Measurements from ENCODE around the gene GPR4. TPM values are rescaled to one million over a fixed set of nuclear protein-coding genes. Genes with fewer than 3 reads are reported as not detected.
A peak's percentile ranks its signal among the peaks of the same experiment; 100 is the strongest.
"Not testable (repeated sequence)": the region's sequence is repeated elsewhere in the genome, so short reads cannot be mapped to it uniquely, and the experiment has no call there.

Gene GPR4
- total RNA-seq (2014; rRNA removed; shearing (Covaris generic)): 0.03 and 0.10 TPM in 2 replicates
- 0.21 and 0.53 TPM in 2 replicates for polyA plus RNA-seq (2015; cell fraction: cytosol; rRNA removed)
- polyA plus RNA-seq (2015; cell fraction: nucleus; rRNA removed): 0.18 and 0.88 TPM in 2 replicates

DNA sequence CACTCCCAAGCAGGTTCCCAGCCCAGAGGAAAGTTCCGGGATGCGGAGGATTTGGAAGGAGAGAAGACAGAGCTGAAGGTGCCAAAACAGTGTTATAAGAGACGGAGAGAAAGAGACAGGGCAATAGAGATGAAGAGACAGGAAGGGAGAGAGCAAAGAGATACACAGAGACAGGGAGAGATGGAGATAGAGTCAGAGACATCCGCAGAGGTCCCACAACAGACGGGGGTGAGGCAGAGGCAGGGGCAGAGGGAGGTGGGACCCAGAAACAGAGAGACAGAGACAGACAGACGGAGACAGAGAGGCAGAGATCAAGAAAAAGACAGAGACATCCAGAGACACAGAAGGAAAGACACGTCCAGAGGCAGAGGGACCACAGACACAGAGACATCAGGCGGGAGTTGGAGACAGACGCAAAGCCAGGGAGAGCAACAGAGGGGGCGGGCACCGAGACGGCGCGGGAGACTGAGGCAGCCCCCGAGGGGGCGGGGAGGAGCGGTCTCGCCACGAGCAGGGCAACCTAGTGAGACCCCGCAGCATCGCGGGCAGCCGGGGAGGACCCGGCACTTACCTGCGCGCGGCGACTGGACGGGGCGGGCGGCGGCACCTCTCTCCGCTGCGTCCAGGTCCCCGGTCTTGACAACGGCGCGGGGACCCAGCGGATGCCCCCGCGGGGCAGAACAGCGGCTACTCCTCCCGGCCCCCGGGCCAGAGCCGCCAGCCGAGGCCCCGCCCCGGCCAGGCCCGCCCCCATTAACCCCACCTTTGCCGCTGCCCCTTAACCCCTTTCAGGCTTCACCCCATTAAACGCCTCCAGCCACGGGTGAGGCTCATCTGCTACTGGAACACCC lies at the start of gene GPR4:
Gene GPR4, minus strand, starts transcription at position 689 of the 851 bp plus-strand sequence. CDS start 10,346 bp downstream, outside the sequence.
- DNase-seq (ENCODE audit: low read depth): no peak

DNA sequence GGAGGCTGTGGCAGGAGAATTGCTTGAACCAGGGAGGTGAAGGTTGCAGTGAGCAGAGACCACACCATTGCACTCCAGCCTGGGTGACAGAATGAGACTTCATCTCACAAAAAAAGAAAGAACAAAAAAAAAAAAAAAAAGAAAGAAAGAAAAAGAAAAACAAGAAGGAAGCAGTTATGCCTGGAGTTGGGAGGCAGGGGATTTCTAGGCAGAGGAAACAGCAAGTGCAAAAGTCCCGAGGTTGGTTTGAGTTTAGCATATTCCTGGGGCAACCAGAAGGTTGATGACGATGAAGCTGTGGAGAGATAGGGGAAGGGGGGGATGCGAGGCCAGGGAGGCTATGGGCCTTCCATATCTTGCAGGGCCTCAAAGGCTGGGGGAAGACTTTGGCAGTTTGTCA lies 48.7 kb upstream of the GPR4 start:
- DNase-seq (ENCODE audit: low read depth): no peak

DNA sequence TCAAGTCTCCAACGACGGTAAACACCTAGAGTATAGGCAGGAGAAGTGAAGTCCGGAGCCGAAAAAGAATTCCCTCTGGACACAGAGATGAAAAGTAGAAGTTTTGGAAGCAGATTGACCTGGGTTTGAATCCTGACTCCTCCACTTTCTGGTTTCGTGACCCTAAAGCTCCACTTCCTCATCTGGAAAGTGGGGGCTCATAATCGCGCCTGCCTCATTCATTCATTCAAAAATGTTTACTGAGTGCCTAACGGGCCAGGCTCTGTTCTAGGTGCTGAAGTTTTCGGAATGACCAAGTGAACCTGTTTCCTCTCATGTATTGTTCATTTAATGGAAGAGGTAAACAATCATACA lies 44.3 kb upstream of the GPR4 start:
- no peak for DNase-seq (ENCODE audit: low read depth)

DNA sequence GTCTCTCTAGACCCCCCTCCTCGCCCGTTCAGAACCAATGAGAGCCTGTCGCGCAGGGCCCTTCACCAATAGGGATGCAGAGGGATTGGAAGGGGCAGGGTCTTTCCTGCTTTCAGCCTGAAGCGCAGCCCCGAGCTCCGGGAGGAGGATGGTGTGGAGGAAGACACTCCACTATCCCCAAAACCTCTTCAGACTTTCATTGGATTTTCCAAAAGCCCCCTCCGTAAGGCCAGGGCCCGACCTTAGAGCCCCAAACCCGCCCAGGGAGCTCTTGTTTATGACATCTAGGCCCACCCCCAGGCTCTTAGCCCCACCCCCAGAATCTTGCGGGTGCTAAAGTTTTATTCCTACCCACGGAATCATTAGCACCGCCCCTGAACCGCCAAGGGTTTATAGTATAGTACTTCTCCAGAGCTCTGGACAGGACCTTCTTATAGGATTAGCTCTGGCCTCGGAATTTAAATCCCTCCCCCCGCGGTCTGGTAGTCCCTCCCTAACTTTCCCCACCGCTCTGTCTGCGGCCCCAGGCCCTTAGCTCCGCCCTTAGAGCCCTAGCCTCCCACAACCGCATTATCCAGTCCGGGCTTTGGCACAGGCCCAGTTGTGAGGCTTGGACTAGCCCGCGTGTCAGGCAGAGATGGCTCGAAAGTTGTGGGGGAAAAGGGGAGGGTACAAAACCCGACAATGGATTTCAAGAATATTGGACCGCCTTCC lies 43.8 kb upstream of the GPR4 start:
- DNase-seq (ENCODE audit: low read depth): peak; percentile 77

DNA sequence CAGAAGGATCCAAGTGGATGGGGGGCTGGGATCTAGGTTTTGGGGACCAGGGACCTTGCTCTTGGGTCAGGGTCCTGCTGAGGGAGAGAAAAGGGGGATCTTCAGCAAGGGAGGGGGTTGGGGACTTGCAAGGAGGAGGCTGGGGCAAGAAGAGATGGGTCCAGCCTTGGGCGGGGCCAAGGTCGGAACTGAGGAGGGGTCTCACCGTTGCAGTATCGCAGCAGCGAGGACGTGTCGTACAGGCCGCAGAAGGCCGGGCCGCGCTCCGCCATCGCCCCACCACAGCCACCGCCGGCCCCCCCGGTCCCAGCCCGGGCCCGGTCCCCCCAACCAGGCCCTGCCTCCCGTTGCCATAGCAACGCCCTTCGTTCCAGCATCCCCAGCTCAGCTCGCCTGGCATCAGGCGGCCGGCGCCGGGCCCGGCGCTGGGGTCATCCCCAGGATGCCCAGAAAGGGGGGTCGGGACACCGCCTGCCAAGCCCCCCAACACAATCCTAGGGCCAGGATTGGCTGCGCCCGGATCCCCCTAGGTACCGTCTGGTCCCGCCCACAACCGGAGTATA lies 43.1 kb upstream of the GPR4 start:
- DNase-seq (ENCODE audit: low read depth): no peak

DNA sequence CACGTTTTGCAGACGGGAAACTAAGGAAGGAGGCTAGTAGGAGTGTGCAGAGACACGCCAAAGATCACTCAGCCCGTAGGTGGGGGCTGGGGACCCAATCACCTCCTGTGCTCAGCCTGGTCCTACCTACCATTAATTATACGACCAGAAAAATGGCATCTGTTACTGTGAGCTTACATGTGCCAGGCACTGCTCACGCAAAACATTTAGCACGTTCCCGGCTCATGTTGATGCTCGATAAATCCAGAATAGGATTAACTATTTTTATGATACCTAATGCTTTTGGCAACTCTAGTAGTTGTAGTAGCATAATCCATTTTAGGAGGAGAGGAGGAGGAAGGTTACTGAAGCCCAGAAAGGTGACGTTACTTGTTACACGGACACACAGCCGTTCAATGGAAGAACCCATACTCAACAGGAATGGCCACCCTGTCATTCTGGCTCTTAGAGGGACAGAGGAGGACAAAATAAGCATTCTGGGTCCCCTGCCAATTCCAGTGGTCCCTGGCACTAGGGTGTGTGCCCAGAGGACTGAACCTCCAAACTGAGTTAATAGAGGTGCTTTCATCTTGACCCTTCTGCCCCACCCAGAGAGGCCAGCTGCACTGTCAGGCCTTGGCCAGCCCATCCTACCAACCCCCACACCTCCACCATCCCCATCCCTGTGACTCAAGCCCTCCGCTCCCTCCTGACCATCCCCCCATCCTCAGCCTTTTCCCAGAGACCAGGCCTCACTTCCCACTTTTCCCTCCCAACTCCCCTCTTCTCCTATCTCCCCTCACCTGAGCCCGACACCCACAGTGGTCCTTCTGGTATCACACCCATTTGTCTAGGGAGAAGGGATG lies 42.1 kb upstream of the GPR4 start:
- DNase-seq (ENCODE audit: low read depth): no peak

DNA sequence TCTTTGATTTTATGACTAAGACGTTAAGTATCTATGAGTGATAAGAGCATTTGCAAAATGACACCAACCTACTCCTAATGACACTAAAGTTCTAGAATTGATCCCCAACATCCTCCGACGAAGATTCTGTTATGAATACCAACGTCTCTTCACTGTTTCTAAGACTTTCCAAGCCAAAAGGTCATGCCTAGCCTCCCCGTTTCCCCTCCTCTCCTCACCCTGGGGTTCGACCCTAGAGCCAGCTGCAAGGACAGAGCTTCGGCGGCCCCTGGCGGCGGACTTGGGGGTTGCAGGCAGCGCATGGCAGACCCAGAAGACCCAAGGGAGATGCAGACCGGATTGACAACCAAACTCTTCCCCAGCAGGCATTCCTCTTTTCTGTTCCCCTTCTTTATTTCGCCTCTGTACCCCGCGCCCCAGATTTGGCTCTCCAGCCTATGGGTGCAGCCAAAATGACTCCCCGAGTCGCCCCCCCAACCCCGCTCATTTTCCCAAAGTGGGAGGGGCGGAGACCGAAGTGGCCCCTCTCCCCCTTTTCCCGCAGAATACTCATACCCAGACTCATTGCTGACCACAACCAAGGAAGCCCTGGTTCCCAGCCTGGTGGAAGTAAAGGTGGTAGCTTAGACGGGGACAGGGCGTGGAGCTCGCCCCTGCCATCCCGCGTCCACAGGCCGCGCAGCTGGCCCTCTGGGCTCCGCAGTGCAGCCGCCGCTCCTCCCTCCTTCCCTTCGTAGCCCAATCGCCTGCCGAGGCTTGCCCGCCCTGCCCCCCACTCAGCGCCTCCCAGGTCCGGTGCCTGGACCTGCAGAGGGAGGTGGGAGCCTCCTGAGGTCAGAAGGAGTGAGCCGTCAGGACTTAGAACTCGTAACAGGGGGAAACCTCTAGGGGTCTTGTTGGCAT lies 41.3 kb upstream of the GPR4 start:
- DNase-seq (ENCODE audit: low read depth): peak; percentile 82

DNA sequence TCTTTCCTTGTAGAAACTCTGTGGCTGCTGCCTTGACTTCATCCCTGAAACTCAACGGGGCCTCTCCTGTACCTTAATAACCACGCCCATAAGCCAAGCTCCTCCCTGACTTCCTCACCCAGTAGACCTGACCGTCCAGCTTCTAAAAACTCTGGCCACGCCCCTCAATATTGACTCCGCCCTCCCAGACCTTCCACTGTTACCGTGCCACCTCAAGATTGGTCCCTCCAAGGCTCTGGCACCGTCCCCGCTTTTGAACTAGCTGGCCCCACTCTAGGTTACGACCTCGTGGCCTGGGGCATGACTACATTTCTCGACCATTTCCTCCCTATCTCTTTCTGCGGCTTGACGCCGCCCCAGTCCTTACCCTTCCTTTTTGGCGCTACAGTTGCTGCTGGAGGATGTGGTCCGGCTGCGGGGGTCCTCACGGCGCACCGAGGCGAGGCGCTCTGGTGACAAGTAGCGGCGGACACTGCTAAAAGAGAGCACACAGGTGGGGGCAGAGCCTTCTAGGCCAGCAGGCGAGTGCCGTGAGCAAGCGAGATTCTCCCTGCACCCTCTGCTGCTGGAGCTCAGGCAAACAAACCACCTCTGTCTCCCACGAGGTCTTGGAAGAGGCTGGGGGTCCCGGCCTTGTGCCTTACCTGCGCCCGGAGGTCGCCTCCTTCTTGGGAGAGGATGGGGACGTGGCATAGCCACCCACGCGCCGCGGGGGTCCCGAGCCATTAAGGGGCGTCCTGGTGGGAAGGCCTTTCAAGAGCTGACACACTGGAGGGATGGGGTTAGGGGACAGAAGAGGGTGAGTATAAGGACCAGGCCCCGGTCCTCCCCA lies 39.5 kb upstream of the GPR4 start:
- peak; percentile 94 for DNase-seq (ENCODE audit: low read depth)

DNA sequence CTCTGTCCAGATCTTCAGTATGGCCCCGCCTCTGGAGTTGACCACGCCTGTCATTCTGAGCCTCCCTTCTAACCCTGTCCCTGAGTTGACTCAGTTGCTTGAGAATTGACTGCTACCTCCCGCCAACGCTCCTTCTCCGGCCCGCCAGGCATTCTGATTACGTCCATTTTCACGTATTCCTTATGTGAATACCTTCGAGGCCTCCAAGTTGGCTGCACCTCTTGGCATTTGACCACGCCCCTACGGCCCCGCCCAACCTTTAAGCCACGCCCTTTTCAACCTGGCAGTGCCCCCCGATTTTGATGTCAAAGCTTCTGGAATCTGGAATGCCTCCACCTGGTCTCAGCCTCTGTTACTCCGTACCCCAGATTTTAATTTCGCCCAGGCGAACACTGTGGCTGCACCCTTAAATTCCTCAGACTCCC lies 38.8 kb upstream of the GPR4 start:
- DNase-seq (ENCODE audit: low read depth): no peak

DNA sequence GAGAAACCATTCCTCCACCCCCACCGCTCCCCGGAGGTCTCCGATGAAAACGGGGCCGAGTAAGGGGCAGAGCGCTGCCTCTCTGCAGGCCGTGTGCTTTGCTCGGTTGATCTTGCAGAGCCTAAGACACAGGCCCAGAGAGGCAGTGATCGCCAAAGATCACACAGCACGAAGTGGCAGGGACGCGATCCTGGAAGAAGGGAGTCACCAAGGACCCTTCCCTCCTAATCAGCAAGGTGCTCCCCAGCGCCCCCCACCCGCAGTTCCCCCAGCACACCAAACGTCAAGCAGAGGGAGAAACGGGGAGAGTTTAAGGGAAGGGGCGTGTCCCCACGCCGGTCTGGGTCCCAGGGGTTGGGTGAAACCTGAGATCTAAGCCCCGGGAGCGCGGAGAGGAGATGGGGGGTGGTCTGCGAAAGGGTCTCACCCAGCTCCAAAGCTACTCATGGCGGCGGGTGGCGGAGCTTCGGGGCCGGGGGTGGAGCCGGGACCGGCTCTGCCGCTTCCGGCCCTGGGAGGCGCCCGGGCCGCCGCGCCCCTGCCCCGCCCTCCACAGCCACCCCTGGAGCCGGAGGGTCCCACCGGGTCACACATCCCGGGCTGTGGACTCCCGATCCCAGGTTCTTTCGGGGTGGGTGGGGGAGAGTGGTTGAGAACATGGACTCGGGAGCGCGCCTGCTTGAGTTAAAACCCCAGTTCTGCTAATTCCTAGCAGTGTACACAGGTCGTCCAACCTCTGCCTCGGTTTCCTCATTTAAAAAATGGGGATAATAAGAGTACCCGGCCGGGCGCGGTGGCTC lies 37.1 kb upstream of the GPR4 start, which contains the start of gene EML2:
Gene EML2, minus strand, starts transcription at position 468 of the 800 bp plus-strand sequence. Its CDS starts 21 bp downstream, at position 447.
- DNase-seq (ENCODE audit: low read depth): no peak

DNA sequence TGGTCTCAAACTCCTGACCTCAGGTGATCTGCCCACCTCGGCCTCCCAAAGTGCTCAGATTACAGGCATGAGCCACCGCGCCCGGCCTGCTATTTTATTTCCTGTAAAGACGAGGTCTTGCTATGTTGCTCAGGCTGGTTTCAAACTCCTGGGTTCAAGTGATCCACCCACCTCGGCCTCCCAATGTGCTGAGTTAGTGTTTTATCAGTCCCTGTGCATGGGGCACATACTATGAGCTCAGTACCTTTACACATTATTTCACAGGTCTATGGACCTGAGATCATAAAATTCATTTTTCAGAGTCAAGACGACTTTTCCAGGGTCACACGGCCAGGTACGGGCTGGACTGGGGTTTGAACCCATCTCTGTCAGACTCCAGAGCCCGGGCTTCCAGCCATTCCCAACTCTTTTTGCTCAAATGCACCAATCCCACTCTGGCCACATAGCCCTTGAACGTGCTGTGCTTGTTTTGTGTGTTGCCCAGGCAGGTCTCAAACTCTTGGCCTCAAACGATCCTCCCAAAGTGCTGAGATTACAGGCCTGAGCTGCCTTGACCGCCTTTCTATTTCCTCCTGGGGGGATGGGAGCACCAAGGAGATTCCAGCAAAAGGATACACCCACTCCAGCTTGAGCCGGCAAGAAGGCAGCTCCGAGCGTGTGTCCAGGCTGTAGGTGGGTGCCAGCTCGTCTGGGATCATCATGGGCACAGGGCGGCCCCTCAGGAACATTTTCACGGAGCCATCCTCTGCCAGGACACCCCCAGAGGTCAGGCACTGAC lies 36.1 kb upstream of the GPR4 start:
- peak; percentile 28 for DNase-seq (ENCODE audit: low read depth)

DNA sequence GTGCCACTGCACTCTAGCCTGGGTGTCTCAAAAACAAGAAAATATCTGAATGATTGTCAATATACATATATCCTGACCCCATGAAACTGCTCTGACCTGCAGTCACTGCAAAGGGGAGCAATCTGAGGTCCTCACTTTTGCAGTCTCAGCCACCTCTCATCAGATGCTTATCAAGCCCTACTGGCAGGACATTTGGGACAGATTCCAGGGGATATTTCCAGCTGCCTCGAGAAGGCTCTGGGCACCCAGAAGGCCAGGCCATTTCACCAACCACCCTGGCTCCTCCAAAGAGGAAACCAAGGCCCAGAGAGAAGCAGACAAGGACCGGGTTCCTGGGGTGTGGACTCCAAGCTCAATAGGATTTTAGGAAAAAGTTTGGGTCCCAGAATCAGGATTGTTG lies 34.9 kb upstream of the GPR4 start:
- DNase-seq (ENCODE audit: low read depth): no peak

DNA sequence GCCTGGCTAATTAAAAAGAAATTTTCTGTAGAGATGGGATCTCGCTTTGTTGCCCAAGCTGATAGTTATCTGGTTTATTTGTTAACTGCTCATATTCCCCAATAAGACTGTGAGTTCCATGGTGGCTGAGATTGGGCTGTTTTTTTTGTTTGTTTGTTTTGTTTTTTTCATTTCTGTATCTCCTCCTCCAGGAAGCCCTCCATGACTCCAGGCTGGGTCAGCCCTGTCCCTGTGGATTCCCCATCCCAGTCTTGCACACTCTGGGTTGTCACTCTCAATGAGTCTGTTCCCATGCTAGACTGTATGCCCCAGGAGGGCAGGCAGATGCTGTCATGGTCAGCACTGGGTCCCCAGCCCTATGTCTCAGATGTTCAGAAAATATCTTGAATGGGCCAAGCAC lies 34.3 kb upstream of the GPR4 start:
- no peak for DNase-seq (ENCODE audit: low read depth)

DNA sequence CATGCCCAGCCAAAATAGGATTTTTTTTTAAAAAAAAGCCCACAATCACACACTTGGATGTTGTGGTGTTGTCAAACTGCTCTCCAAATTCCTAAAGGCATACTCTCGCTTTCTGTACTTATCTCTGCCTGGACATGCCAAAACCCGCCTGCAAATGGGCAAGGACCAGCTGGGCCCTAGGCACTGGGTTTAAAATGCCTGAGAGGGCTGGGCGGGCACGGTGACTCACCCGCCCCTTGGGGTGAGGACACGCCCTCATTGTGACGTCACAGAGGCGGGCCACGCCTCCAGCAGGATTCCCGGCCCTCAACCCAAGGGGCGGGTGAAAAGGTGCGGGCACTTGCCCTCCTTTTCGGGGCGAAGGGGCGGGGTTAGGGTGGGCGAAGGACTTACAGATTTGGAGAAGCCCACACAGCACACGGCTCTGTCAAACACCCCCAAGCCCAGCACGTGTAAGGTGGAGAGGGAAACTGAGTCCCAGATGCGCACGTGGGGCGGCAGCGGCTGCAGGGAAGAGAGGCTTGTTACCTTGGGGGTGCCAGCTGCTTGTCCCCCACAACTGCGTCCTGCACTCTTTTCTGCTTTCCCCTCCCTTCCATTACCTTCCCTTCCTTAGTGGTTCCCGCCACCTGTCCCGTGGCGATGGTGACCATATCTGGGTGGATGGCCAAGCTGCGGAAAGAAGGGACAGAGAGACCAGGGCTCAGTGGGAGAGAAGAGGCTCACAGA lies 30.6 kb upstream of the GPR4 start:
- peak; percentile 74 for DNase-seq (ENCODE audit: low read depth)

DNA sequence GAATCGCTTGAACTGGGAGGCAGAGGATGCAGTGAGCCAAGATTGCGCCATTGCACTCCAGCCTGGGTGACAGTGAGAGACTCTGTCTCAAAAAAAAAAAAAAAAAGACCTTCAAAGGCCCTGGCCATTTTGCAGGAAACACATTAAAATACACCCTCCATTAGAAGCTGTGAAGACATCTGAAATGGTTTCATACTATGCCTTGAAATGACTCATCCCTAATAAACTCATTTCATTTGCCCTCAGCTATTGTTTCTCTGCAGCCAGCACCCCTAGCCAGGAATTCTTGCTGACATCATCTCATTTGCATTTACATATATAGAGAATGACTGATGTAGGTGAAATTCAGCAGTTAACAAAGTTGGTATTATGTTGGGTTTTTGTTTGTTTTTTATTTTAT lies 28.5 kb upstream of the GPR4 start:
- DNase-seq (ENCODE audit: low read depth): peak; percentile 96

DNA sequence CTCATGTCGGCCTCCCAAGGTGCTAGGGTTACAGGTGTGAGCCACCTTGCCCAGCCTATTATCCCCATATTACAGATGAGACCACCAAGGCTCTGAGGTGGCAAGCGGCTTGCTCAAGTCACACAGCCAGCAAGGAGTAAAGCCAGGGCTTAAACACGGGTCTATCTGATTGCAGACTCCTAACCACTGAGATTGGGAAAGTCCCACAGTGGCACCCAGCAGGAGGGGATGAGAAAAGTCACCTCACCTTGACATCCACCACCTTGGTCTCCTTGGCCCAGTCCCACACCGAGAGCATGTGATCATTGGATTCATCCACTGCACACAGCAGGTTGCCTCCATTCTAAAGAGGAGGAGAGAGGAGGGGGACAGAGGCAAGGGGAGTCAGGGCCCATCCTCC lies 27.7 kb upstream of the GPR4 start:
- DNase-seq (ENCODE audit: low read depth): no peak

DNA sequence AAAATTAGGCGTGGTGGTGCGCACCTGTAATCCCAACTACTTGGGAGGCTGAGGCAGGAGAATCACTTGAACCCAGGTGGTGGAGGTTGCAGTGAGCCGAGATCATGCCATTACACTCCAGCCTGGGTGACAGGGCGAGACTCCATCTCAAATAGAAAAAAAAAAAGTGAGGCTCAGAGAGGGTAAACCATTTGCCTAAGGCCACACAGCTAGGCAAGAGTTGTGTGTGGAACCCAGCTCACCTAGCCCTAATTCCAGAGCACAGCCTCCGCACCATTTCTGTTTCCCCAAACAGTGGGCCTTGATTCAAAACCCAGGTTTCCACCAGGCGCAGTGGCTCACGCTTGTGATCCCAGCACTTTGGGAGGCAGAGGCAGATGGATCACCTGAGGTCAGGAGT lies 26.2 kb upstream of the GPR4 start:
- DNase-seq (ENCODE audit: low read depth): not testable (repeated sequence)
